Right lung (tissue), 10 donors: ENCODE results near the gene PRELP. TPM values are rescaled to one million over a fixed set of nuclear protein-coding genes. Genes with fewer than 3 reads are reported as not detected.
"Not testable (repeated sequence)": the region's sequence is repeated elsewhere in the genome, so short reads cannot be mapped to it uniquely, and the experiment has no call there.

Experiments
- DNase-seq, 2 donors: peaks; one replicate each; pipeline ENCODE4 v3.0.0-alpha.2; 2013
- long read RNA-seq, 8 donors: transcript quantifications; one replicate each; lab custom pipeline, GENCODE V29; 2026
- polyA plus RNA-seq, 5 donors: library from polyadenylated mRNA; unstranded; fragments of 120-200 nt; gene quantifications; one replicate each; pipeline versions ENCODE4 v1.2.1 to v1.2.3, GENCODE V29; 2013; ENCODE audit warnings: inconsistent platforms in 1 of 5, low replicate concordance in 1 of 5; ENCODE audit not compliant: insufficient read length in 5 of 5, insufficient read depth in 1 of 5

The PRELP gene
- polyA plus RNA-seq: 1 to 10 TPM; 1.2 to 3.7 (median 2.0) TPM
- long read RNA-seq, donor 1, full-length matches to known transcripts: 1 of 1 reads
- long read RNA-seq, donor 1, partial matches to known transcripts: 0 of 1 reads
- long read RNA-seq, donor 1, other reads (novel, unspliced or antisense): 0 of 1 reads
- long read RNA-seq, donor 2, full-length matches to known transcripts: 1 of 1 reads
- long read RNA-seq, donor 2, partial matches to known transcripts: 0 of 1 reads
- long read RNA-seq, donor 2, other reads (novel, unspliced or antisense): 0 of 1 reads
- long read RNA-seq, donor 3: 0 reads
- long read RNA-seq, donor 4, full-length matches to known transcripts: 2 of 2 reads
- long read RNA-seq, donor 4, partial matches to known transcripts: 0 of 2 reads
- long read RNA-seq, donor 4, other reads (novel, unspliced or antisense): 0 of 2 reads
- long read RNA-seq, donor 5, full-length matches to known transcripts: 3 of 3 reads
- long read RNA-seq, donor 5, partial matches to known transcripts: 0 of 3 reads
- long read RNA-seq, donor 5, other reads (novel, unspliced or antisense): 0 of 3 reads
- long read RNA-seq, donor 6, full-length matches to known transcripts: 2 of 2 reads
- long read RNA-seq, donor 6, partial matches to known transcripts: 0 of 2 reads
- long read RNA-seq, donor 6, other reads (novel, unspliced or antisense): 0 of 2 reads
- long read RNA-seq, donor 7: 0 reads
- long read RNA-seq, donor 8: 0 reads

DNA sequence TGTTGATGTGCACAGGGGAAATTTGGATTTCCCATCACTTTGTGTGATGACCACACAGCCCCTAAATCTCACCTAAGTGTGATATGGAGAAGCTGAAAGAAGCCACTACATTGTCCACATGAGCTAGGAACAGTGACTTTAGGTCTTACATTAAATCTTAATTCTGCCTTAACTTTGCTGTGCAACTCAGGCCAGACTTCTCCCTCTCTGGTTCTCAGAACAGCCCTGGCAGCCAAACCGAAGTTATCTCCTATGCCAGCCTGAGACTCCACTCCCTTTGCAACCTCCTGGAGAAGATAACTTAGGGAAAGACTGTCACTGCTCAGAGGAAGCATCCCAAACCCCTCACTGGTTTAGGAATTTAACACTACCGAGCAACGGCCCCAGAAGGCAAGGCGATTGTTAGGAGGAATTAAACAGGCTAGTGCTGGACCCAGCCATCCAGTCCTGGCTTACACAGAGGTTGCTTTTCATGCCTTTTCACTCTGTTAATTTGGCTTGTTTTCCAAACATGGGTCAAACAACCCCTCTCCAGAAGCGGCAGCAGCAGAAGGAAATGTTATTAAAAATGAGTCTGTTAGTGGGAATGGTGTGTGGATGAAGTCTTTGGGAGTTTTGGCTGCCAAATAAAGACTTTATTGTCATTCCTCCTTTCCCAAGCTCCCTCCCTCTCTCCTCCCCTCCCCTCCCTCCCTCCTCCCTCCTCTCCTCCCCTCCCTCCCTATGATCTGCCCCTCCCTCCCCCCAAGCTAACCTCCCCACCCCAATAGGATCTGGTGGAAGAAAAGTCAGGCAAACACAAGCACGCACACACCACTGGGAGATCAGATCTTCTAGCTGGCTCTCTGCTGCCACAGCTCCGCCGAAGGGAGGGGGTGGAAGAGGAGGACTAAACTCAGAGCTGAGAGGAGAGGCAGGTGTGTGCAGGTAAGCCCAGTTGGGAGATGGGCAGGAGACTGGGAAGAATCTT lies at the start of gene PRELP:
Gene PRELP, plus strand, starts transcription at position 795 of the 970 bp plus-strand sequence. CDS start 7,379 bp downstream, outside the sequence.
- DNase-seq: peak in 1 of 2 donors; percentile 24

DNA sequence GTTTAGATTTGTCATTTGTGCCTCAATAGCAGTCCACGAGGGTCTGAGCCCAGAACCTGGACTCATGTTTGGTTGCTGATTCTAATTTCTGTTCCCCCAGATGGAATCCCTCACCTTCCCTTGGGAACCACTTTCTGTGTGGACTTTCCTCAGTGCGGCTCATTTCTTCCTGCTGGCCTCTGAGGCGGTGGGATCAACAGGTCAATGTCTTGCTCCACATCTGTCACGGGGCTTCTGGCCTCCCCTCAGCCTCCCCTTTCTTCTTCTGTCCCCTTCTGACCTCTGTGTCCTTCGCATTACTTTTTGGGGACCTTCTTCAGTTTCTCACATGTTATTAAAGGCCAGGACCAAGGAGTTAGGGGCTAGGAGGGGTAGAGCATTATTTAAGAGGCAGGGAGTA lies 49.2 kb upstream of the PRELP start:
- no peak for DNase-seq

DNA sequence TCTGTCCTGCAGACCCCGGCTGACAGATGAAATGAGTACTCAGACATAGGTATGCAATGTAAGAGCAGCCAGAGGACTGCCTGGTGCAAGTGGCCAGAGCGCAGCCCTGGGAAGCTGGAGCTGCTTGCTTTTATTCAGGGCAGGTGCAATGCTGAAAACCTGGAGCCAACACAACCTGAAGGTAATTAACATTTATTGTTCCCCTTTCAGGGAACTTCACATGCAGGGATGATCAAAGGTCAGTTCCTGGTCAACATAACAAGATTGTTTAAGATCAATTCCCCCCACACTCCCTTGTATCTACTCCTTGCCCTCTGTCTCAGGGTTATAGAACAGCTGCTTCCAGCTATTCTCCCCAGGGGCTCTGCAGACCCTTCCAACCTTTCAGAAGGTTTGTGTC lies 48.7 kb upstream of the PRELP start:
- DNase-seq: no peak

DNA sequence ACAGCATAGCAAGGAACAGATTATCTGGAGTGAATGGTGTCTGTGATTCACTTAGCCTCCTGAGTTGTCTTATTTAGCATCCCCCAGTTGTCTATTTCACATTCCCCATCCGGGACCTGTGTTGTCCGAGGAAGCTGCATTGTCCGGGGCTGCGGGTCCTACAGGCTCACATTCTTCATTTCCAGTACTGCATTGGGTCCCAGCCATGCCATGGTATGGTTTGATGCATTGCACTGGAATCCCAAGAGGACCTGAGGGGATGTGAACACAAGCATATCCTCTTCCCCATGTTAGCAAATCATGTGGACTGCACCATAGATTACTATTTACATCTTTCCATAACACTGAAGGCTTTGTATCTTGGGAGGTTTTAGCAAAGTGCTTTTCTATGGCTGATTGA lies 48.2 kb upstream of the PRELP start:
- DNase-seq: no peak

DNA sequence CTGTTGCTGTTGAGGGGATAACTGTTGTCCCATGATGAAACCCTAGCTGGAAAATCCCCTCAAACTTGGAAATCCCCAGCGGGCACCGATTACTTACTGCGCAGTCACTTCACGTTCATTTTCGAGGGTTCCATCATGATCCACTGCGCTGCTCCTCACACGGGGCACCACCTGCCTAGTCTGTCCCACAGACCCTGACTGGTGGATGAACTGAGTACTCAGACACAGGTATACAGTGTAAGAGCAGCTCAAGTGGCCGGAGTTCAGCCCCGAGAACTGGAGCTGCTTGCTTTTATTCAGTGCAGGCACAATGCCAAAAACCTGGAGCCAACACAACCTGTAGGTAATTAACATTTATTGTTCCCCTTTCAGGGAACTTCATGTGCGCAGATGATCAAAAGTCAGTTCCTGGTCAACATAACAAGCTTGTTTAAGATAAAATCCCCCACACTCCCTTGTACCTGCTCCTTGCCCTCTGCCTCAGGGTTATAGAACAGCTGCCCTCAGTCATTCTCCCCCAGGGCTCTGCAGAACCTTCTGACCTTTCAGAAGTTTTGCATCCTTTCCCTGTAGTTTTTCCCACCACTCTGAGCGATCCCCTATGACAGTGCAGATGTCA lies 46.5 kb upstream of the PRELP start:
- DNase-seq: no peak

DNA sequence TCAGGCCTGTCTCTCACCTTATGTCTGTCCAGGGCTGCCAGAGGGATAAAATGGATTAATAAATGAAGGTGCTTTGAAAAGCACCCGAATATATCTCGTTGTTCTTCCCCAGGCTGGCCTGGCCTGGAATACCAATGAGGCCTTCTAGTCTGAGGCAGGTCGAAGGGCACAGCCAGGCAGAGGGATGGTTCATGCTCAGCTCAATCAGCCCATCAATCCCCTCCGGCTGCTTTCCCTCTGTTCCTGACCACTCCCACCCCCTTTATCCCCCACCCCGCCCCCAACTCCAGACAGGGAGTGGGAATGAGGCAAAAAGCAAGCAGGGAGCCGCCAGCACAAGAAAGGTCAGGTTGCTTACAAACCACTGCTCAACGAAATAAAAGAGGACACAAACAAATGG lies 40.0 kb upstream of the PRELP start:
- no peak for DNase-seq

DNA sequence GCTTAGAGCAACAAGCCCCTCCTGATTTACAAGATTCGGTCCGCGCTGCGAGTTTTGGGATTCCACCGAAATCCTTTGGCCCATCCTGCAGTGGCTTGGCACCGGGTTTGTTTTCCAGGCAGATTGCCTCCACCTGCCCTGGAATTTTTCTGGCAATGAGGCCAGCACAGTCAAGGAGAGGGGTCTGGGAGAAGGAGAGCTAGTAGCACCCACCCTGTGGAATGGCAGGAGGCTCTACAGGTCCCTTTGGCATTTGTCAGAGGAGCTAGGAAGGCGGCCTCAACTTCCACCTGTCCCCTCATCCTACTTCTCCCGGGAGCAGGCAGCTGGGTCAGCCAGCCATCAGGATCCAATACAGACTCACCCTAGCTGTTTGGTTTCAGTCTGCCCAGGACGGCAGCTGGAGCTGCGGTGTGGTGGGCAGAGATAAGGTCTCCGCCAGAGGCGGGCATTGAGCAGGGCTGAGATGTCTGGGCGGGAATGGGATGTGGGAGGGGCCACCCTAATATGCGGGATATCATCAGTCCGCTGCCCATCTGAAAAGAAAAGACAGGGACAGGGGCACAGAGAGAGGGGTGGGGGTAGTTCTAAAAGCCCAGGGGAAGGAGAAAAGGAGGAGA lies 37.8 kb upstream of the PRELP start:
- DNase-seq: no peak

DNA sequence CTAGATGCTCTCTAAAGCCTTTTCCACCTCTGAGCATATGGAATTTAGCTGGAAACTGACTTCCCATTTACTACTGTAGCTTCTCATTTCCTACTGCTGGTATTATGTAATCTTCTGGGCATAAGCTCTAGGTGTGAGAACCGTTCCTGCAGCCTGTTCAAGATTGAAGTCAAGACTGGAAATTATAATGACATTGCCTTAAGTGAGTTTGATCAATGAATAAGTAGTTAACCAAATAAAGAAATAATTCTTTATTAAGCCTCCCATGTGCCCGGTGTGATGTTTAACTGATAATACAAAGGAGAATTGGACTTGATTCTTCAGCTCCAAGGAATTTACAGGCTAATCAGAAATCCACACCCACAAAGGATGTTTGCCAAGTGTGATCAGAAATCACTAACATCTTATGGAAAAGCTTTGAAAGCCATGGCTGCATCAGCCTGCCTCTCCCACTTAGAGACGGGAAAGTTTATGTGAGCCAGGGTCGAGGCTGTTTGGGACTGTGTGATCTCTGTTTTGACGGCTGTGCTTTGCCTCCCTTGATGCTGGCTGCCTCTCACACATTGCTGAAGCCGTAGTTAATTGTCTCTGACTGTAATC lies 36.4 kb upstream of the PRELP start:
- peak; percentile 40 to 49 for DNase-seq

DNA sequence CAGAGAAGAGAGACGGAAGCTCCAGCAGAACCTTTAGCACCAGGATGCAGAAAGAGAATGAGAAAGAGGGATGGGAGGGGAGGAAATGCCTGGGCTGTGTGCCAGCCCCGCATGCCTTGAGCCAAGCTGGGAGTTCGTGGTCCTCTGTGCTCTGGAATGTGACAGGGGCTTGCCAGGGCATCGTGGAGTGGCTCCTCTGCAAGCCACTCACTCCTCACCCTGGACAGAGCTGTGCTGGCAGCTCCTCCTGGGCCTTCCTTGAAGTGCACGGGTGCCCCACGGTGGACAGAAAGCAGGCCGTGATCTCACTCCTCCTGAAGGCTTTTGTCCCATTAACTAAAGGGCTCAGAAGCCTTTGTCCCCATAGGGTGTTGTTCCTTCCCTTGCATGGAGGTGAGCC lies 34.8 kb upstream of the PRELP start:
- peak; percentile 58 to 72 for DNase-seq

DNA sequence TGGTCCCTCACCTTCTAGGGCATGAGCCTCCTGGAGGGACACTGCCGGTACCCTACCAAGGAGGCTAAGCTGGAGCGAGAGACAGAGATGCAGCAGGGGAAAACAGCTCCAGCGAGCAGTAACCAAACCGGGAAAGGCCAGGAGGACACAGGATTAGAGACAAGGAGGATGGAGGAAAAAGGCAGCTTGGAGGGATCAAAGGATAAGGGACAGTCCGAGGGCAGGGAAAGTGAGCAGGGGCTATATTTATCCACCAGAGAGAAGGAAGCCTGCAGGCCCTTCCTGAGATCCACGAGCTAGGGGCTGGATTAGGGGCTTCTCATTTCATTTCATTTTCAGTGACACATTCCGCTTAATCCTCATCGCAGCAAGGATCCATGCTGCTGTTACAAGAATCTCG lies 33.8 kb upstream of the PRELP start:
- DNase-seq: no peak

DNA sequence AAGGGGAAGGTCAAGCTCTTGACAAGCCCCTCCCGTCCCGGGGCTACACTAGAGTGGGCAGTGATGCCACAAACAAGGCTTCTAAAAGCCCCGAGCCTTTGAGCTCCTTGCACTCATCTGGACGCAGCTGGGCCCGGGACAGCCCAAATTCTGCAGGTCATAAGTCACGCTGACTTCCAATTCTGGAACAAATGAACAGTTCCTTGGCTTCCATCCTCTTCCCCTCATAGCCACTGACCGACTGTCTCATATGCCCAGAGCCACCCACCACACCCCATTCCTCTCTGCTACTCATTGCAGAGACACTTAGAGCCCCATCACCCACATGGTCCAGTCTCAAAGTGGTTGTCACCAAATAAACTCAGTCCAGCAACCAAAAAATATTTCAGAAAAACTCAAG lies 32.8 kb upstream of the PRELP start:
- no peak for DNase-seq

DNA sequence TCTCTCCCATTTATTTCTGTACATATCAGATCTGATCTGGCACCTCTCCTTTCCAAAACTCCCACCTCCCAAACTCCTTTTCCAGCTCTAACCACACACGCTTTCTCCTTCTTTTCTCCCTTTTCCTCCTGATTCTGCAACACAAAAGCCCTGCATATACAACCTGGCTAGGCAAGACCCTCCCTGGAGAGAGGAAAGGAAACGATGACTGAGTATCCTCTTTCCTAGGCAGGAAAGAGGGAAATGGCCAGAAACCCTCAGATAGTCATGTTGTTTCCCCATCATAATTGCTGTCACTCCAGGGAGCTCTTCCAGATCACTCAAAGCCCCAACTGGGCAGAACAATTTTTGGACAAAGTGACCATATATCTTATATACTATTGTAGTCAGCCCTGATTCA lies 32.3 kb upstream of the PRELP start:
- DNase-seq: no peak

DNA sequence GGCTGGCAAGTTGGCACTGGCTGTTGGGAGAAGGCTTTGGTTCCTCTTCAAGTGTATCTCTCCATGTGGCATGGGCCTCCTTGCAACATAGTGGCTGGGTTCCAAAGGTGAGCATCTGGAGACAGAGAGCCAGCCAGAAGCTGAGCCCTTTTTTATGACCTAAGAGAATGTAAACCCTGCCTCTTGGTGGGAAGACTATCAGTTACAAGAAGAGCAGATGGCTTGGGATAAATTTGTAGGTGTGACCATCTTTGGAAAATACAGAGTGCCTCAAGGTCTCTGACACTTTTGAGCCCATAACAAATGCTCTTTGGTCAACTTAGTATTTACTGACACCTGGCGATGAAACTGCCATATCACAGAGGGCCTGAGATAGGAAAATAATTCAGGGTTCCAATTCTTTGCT lies 31.4 kb upstream of the PRELP start:
- DNase-seq: no peak

DNA sequence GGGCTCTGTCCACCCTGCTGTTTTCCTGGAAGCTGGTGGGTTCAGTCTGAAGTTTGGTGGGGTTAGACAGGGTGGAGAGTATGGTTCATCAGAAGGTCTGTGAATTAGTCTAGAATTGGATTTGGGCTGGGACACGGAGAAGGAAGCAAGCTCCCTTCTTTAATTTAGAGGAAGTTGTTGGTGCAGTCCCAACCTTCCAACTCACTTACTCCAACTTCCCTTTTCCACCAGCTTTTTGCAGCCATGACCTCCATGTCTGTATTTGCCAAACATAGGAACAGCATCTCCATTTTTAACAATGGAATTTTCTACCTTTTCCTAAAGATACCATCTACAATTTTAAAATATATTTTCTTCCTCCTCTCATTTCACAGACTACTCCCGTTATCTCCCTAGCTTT lies 28.5 kb upstream of the PRELP start:
- no peak for DNase-seq

DNA sequence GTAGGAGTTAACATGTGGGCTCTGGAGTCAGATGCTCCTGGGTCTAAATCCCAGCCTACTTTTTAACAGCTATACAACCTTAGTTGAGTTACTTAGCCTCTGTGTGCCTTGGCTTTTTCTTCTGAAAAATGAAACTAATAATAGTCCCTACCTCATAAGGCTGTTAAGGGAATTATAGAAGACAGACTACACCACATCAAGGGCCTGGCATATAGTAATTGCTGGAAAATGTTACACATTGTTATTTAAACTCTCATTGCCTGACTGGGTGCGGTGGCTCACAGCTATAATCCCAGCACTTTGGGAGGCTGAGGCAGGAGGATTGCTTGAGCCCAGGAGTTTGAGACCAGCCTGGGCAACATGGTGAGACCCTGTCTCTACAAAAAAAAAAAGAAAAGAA lies 28.0 kb upstream of the PRELP start:
- not testable (repeated sequence) for DNase-seq

DNA sequence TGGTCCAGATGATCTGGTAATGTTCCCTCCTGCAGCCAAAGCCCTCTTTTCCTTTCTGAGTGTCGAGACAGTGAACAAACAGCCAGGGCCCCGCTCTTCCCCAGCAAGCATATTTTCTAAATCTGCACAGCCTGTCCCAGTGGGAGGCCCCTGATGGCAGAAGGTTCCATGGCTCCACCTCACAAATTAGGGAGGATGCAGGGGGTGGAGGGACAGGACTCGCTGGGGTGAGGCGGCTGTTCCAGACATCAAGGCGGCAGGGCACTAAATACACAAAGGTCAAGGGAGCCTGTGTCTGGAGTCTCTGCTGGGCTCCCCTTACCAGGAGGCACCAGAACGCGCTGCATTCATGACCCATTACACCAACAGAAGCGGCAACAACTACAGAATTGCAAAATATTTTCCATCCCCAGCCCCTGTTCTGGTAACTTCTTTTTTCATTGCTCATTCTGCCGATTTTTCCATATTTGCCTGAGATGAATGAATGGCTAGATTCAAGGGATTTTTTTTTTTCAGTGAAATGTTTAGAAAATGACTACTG lies 27.0 kb upstream of the PRELP start:
- DNase-seq: no peak

DNA sequence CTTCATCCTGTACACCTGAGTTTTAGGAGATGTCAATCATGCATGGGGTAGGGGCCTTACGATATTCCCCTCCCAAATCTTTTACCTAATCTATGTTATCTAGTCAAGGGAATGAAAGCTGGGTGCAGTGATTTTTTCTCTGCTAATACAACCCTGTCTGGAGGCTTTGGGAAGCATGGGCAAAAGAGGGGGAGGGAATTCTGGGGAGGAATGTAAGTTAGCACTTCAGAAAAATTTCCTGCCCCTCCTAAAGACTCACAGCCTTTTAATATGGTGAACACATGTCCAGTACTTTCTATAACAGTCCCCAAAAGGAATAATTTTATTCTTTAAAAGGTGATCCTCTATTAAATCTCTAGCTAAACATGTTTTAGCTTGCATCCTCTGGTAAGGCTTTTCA lies 25.6 kb upstream of the PRELP start:
- no peak for DNase-seq

DNA sequence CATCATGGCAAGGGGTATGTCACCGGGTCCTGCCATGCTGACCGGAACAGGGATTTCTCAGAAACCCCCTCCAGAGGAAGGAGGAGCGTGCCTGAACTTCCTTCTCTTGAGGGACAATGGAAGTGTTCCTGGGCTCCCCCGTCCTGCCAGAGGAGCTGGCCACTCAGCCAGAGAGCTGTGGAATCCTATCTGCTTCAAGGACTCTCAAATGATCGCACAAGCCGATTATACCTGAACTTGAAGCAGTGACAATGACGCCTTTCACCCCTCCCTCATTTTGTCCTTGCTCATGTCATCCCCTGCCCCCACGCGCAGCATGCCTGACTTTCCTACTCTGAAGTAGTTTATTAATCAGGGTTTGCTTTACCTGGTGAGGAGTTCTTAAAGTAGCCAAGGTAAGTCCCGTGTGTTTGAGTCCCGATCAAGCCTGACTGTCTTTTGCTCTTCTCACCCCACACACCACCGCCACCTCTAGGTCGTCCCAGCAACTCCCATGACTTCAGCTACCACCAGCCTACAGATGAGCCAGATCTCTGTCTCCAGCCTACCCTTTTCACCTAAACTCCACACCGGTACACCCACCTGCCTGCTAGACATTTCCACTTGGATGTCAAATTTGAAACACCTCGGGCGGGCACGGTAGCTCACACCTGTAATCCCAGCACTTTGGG lies 25.0 kb upstream of the PRELP start:
- DNase-seq: no peak
